SK-N-SH (cell line): Measurements from ENCODE around the gene HGS. TPM values are rescaled to one million over a fixed set of nuclear protein-coding genes. Genes with fewer than 3 reads are reported as not detected.
A peak's percentile ranks its signal among the peaks of the same experiment; 100 is the strongest.

ENCODE experiments used
- CTCF ChIA-PET: fragments of 300-600, 350-600 bp; formaldehyde crosslinking; extraction: SDS; loops from one replicate; lab custom pipeline; 2021; lab: Yijun Ruan, JAX
- POLR2A ChIA-PET: fragments of 350-600 bp; sonication (Branson Sonifier 250); formaldehyde crosslinking; extraction: SDS; loops from one replicate; lab custom pipeline; 2020; ENCODE audit warnings: antibody characterized with exemption, inconsistent platforms; lab: Yijun Ruan, JAX
- DNase-seq: peaks from one replicate; pipeline ENCODE4 v3.0.0; 2012
- H2AFZ ChIP-seq: fragments of 200-600 bp; sonication (generic); 2 replicates; pipeline ENCODE4 v1.8.1; 2016; ENCODE audit warnings: antibody characterized with exemption, mild to moderate bottlenecking, low read depth
- H3F3A ChIP-seq: fragments of 200-600 bp; sonication (generic); replicated peaks from 2 replicates; pipeline ENCODE3; 2016; ENCODE audit warnings: antibody characterized with exemption, mild to moderate bottlenecking; ENCODE audit not compliant: insufficient read depth
- H3K27ac ChIP-seq, 2 experiments: fragments of 200-500 bp in 1 of 2; fragments of 200-600 bp in 1 of 2; sonication (Bioruptor generic) in 1 of 2; sonication (generic), shearing (Covaris generic) in 1 of 2; 2 replicates each; pipeline versions ENCODE4 v1.5.1 to v1.6.1; 2014 to 2016; ENCODE audit warnings: low read depth in 2 of 2, inconsistent platforms in 1 of 2, low read length in 1 of 2, mild to moderate bottlenecking in 1 of 2, mixed read lengths in 1 of 2
- H3K27me3 ChIP-seq: fragments of 200-600 bp; sonication (generic), shearing (Covaris generic); 2 replicates; pipeline ENCODE4 v1.6.1; 2016; ENCODE audit warnings: mixed run types; ENCODE audit not compliant: insufficient read depth
- H3K36me3 ChIP-seq, 2 experiments: fragments of 200-500 bp in 1 of 2; fragments of 200-600 bp in 1 of 2; sonication (Bioruptor generic) in 1 of 2; sonication (generic) in 1 of 2; replicated peaks in 1 of 2; 2 replicates each; pipeline versions ENCODE3 to v1.5.1; 2014 to 2016; ENCODE audit warnings: low read length in 1 of 2, mild to moderate bottlenecking in 1 of 2; ENCODE audit not compliant: insufficient read depth in 2 of 2, control insufficient read depth in 1 of 2
- H3K4me1 ChIP-seq, 2 experiments: fragments of 200-500 bp in 1 of 2; fragments of 200-600 bp in 1 of 2; sonication (Bioruptor generic) in 1 of 2; sonication (generic), shearing (Covaris generic) in 1 of 2; 2 replicates each; pipeline versions ENCODE4 v1.5.1 to v1.6.1; 2014 to 2016; ENCODE audit warnings: low read depth in 1 of 2, low read length in 1 of 2, mixed run types in 1 of 2; ENCODE audit not compliant: insufficient read depth in 2 of 2, control insufficient read depth in 1 of 2
- H3K4me2 ChIP-seq: fragments of 200-600 bp; sonication (generic), shearing (Covaris generic); 2 replicates; pipeline ENCODE4 v1.6.1; 2017; ENCODE audit warnings: mixed run types
- H3K4me3 ChIP-seq, 2 experiments: fragments of 200-500 bp in 1 of 2; fragments of 200-600 bp in 1 of 2; sonication (Bioruptor generic) in 1 of 2; sonication (generic), shearing (Covaris generic) in 1 of 2; 2 replicates each; pipeline versions ENCODE4 v1.5.1 to v1.8.1; 2014 to 2016; ENCODE audit warnings: low read depth in 2 of 2, inconsistent platforms in 1 of 2, low read length in 1 of 2, mild to moderate bottlenecking in 1 of 2, mixed read lengths in 1 of 2, moderate library complexity in 1 of 2
- H3K79me2 ChIP-seq: fragments of 200-600 bp; sonication (generic); 2 replicates; pipeline ENCODE4 v1.8.1; 2017; ENCODE audit warnings: mild to moderate bottlenecking; ENCODE audit not compliant: insufficient read depth
- H3K9ac ChIP-seq: fragments of 200-600 bp; sonication (generic); 2 replicates; pipeline ENCODE4 v1.6.1; 2017; ENCODE audit warnings: mixed run types
- H3K9me2 ChIP-seq: fragments of 200-600 bp; sonication (generic); 2 replicates; pipeline ENCODE4 v1.6.1; 2017; ENCODE audit warnings: mixed run types
- H3K9me3 ChIP-seq: fragments of 200-600 bp; sonication (generic); 2 replicates; pipeline ENCODE4 v1.6.1; 2017; ENCODE audit warnings: mixed run types, mild to moderate bottlenecking, moderate library complexity
- H4K20me1 ChIP-seq: fragments of 200-600 bp; sonication (generic); 2 replicates; pipeline ENCODE4 v1.6.1; 2017; ENCODE audit warnings: mild to moderate bottlenecking, mixed run types; ENCODE audit not compliant: insufficient read depth
- EP300 ChIP-seq, 2 experiments: IDR thresholded peaks; 2 replicates each; pipeline versions ENCODE4 v1.4.0 to v1.6.1; 2012; ENCODE audit warnings: borderline replicate concordance in 1 of 2, low read depth in 1 of 2, low read length in 1 of 2
- FOXJ3 ChIP-seq: sonication (generic); formaldehyde crosslinking; IDR thresholded peaks from 2 replicates; pipeline ENCODE4 v1.5.1; 2020; ENCODE audit warnings: mild to moderate bottlenecking, missing genetic modification reagents
- FOXM1 ChIP-seq: IDR thresholded peaks from 2 replicates; pipeline ENCODE4 v1.4.0; 2012; ENCODE audit warnings: low read depth, mild to moderate bottlenecking
- GABPA ChIP-seq: IDR thresholded peaks from 2 replicates; pipeline ENCODE4 v1.4.0; 2012; ENCODE audit warnings: low read depth, mild to moderate bottlenecking
- MEF2A ChIP-seq: IDR thresholded peaks from 2 replicates; pipeline ENCODE4 v1.4.0; 2012; ENCODE audit warnings: low read depth, borderline replicate concordance
- MXI1 ChIP-seq: IDR thresholded peaks from 2 replicates; pipeline ENCODE4 v1.6.1; 2012; ENCODE audit warnings: mild to moderate bottlenecking, low read depth, low read length, improper control_type of control experiment
- NRF1 ChIP-seq: IDR thresholded peaks from 2 replicates; pipeline ENCODE4 v1.6.1; 2012; ENCODE audit warnings: low read depth, mild to moderate bottlenecking, low read length
- POLR2AphosphoS5 ChIP-seq: IDR thresholded peaks from 2 replicates; pipeline ENCODE4 v1.6.1; 2012; ENCODE audit warnings: low read depth, low read length
- SIN3A ChIP-seq: IDR thresholded peaks from 2 replicates; pipeline ENCODE4 v1.6.1; 2012; ENCODE audit warnings: low read depth, mild to moderate bottlenecking, low read length, moderate library complexity, borderline replicate concordance
- SMC3 ChIP-seq: IDR thresholded peaks from 2 replicates; pipeline ENCODE4 v1.6.1; 2012; ENCODE audit warnings: low read depth, low read length, improper control_type of control experiment
- TCF12 ChIP-seq: IDR thresholded peaks from 2 replicates; pipeline ENCODE4 v1.4.0; 2012
- YY1 ChIP-seq: IDR thresholded peaks from 2 replicates; pipeline ENCODE4 v1.4.0; 2012; ENCODE audit warnings: low read depth, mild to moderate bottlenecking
- WGBS: methylation state at CpG from one replicate; pipeline ENCODE4 v1.1.6; 2017; ENCODE audit warnings: low lambda C conversion rate; 5-methylcytosine and 5-hydroxymethylcytosine counted together
- polyA plus RNA-seq, 3 experiments: library from polyadenylated mRNA; depleted of rRNA; stranded (reverse); fragments of >200 nt; gene quantifications; 2 replicates each; pipeline ENCODE4 v1.2.3, GENCODE V29; 2012
- TF ChIP-seq, protein P1 (sequence below): IDR thresholded peaks from 2 replicates; pipeline ENCODE4; 2012
- TF ChIP-seq, protein P2 (sequence below): IDR thresholded peaks from 2 replicates; pipeline ENCODE4 v1.4.0; 2012; ENCODE audit warnings: low read depth, borderline replicate concordance
- TF ChIP-seq, protein P3 (sequence below): IDR thresholded peaks from 2 replicates; pipeline ENCODE4 v1.4.0; 2012; ENCODE audit warnings: low read depth, borderline replicate concordance
- TF ChIP-seq, protein P4 (sequence below): IDR thresholded peaks from 2 replicates; pipeline ENCODE4 v1.4.0; 2012; ENCODE audit warnings: low read depth
- TF ChIP-seq, protein P5 (sequence below): fragments of 150-350 bp; IDR thresholded peaks from 2 replicates; pipeline ENCODE4 v1.6.1; 2016; ENCODE audit warnings: mild to moderate bottlenecking, low read depth, low read length

The HGS gene
- polyA plus RNA-seq, 1 of the 3 experiments (the other 2 are of a cell fraction): 192 TPM

DNA sequence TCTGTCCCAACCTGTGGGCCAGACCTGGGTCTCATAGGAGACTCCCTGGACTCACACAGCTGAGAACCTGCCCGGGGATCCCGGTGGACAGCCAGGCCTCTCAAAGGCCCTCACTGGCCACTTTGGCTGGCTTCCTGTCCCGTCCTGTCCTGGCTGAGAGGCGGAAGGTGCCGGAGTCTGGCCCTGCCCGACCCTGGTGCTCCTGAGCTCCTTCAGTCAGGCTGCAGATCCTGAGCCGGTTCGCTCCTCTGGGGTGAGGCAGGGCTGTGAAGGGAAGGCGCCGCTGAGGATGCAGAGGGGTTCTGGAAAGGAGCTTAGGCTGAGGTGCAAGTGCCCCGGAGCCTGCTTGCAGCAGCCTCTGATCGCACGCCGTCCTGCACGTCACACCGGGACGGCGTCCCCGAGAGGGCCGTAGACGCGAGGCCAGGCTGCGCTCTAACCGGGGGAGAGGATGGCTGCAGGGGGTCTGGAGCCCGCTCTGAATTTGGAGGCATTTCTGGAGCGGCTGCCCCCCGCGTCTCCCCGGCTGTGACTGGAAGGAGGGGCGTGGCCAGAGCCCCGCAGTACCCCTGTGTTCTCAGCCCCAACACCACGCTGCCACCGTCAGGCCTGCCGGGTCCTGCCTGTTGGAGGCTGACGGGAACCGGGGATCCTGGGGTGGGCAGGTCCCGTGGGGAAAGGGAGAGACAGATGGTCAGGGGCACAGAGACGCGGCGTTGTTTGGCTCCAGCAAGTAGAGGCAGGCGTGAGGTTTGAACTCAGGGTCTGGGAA, 4.1 kb downstream of the HGS start:
- Histone ChIP-seq H3K4me2 (no peak overlapping the region), H3K79me2 (peaks cover 95% of the 10 kb centered on the region), H3F3A (peaks cover 17% of the 10 kb centered on the region), H4K20me1 (peaks cover 79% of the 10 kb centered on the region), H3K4me3 (no peak overlapping the region), H3K4me1 (peaks cover 9 to 14% of the 10 kb centered on the region in 2 experiments; a peak in 2 of 4 replicates), H3K27ac (no peak overlapping the region), H3K9me2 (no peaks in the 10 kb centered on the region), H3K36me3 (peaks cover 53 to 76% of the 10 kb centered on the region in 2 experiments), H3K9ac (no peak overlapping the region), H3K27me3 (no peaks in the 10 kb centered on the region), H2AFZ (no peak overlapping the region), H3K9me3 (no peaks in the 10 kb centered on the region)
- peak; percentile 19 for DNase-seq
- TF ChIP-seq, protein P1, sequence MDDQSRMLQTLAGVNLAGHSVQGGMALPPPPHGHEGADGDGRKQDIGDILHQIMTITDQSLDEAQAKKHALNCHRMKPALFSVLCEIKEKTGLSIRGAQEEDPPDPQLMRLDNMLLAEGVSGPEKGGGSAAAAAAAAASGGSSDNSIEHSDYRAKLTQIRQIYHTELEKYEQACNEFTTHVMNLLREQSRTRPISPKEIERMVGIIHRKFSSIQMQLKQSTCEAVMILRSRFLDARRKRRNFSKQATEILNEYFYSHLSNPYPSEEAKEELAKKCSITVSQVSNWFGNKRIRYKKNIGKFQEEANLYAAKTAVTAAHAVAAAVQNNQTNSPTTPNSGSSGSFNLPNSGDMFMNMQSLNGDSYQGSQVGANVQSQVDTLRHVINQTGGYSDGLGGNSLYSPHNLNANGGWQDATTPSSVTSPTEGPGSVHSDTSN: no peak
- TF ChIP-seq, protein P2, sequence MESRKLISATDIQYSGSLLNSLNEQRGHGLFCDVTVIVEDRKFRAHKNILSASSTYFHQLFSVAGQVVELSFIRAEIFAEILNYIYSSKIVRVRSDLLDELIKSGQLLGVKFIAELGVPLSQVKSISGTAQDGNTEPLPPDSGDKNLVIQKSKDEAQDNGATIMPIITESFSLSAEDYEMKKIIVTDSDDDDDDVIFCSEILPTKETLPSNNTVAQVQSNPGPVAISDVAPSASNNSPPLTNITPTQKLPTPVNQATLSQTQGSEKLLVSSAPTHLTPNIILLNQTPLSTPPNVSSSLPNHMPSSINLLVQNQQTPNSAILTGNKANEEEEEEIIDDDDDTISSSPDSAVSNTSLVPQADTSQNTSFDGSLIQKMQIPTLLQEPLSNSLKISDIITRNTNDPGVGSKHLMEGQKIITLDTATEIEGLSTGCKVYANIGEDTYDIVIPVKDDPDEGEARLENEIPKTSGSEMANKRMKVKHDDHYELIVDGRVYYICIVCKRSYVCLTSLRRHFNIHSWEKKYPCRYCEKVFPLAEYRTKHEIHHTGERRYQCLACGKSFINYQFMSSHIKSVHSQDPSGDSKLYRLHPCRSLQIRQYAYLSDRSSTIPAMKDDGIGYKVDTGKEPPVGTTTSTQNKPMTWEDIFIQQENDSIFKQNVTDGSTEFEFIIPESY: no peak
- no peak for TF ChIP-seq TCF12
- TF ChIP-seq FOXM1: no peak
- TF ChIP-seq POLR2AphosphoS5: no peak
- TF ChIP-seq, protein P3, sequence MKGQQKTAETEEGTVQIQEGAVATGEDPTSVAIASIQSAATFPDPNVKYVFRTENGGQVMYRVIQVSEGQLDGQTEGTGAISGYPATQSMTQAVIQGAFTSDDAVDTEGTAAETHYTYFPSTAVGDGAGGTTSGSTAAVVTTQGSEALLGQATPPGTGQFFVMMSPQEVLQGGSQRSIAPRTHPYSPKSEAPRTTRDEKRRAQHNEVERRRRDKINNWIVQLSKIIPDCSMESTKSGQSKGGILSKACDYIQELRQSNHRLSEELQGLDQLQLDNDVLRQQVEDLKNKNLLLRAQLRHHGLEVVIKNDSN: no peak
- TF ChIP-seq SMC3: no peak
- TF ChIP-seq, protein P4, sequence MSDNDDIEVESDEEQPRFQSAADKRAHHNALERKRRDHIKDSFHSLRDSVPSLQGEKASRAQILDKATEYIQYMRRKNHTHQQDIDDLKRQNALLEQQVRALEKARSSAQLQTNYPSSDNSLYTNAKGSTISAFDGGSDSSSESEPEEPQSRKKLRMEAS: no peak
- TF ChIP-seq MEF2A: no peak
- TF ChIP-seq GABPA: no peak
- no peak for TF ChIP-seq SIN3A
- TF ChIP-seq, protein P5, sequence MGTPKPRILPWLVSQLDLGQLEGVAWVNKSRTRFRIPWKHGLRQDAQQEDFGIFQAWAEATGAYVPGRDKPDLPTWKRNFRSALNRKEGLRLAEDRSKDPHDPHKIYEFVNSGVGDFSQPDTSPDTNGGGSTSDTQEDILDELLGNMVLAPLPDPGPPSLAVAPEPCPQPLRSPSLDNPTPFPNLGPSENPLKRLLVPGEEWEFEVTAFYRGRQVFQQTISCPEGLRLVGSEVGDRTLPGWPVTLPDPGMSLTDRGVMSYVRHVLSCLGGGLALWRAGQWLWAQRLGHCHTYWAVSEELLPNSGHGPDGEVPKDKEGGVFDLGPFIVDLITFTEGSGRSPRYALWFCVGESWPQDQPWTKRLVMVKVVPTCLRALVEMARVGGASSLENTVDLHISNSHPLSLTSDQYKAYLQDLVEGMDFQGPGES: no peak
- TF ChIP-seq NRF1: no peak
- TF ChIP-seq FOXJ3 (CRISPR knock-in tag): no peak
- no peak for TF ChIP-seq MXI1
- TF ChIP-seq YY1: no peak
- TF ChIP-seq EP300 (IDR thresholded peaks at IDR 0.05; ENCODE audit: borderline replicate concordance in 1 of 2, low read depth in 1 of 2, low read length in 1 of 2): no peak
- CTCF ChIA-PET: interaction anchor here (1.8 kb wide), 1 partner anchor 12 kb away, joined by 8 read pairs; no protein-coding TSS in a partner anchor
- POLR2A ChIA-PET: interaction anchor here (1.1 kb wide), 1 partner anchor 15 kb away, joined by 3 read pairs; the partner anchor contains the start of gene MRPL12
- WGBS: 95% methylated on average over 36 of the region's 41 CpGs
